Mesendoderm (in vitro differentiated cells): Measurements from ENCODE around the gene NCAN.

Experiments
- DNase-seq: peaks from one replicate; pipeline ENCODE4 v3.0.0; 2013
- H2AK5ac ChIP-seq: 2 replicates; pipeline ENCODE4 v1.6.1; 2013; ENCODE audit warnings: low read length, inconsistent platforms
- H2BK120ac ChIP-seq: 2 replicates; pipeline ENCODE4 v1.6.1; 2013; ENCODE audit warnings: low read depth, mild to moderate bottlenecking, low read length, moderate library complexity, mixed read lengths
- H2BK15ac ChIP-seq: replicated peaks from 2 replicates; pipeline ENCODE4 v1.6.1; 2013; ENCODE audit warnings: low read depth, mild to moderate bottlenecking, moderate library complexity
- H2BK5ac ChIP-seq: 2 replicates; pipeline ENCODE4 v1.6.1; 2013; ENCODE audit warnings: low read length, inconsistent platforms
- H3K18ac ChIP-seq: 2 replicates; pipeline ENCODE4 v1.6.1; 2013; ENCODE audit warnings: mild to moderate bottlenecking, low read length, mixed read lengths
- H3K23ac ChIP-seq: one replicate; pipeline ENCODE4 v1.6.1; 2013; ENCODE audit warnings: low read length
- H3K27ac ChIP-seq: 2 replicates; pipeline ENCODE4 v1.5.1; 2013; ENCODE audit warnings: low read depth, mild to moderate bottlenecking, inconsistent platforms, low read length, moderate library complexity
- H3K27me3 ChIP-seq: 2 replicates; pipeline ENCODE4 v1.6.1; 2013; ENCODE audit warnings: low read length, control low read depth, mild to moderate bottlenecking, inconsistent platforms; ENCODE audit not compliant: insufficient read depth, poor library complexity
- H3K36me3 ChIP-seq: 2 replicates; pipeline ENCODE4 v1.6.1; 2013; ENCODE audit warnings: low read length, inconsistent platforms; ENCODE audit not compliant: control insufficient read depth, insufficient read depth
- H3K4ac ChIP-seq: one replicate; pipeline ENCODE4 v1.6.1; 2013; ENCODE audit warnings: low read depth, mild to moderate bottlenecking, low read length, moderate library complexity
- H3K4me1 ChIP-seq: 2 replicates; pipeline ENCODE4 v1.6.1; 2013; ENCODE audit warnings: low read depth, low read length, inconsistent platforms; ENCODE audit not compliant: control insufficient read depth
- H3K4me2 ChIP-seq: 2 replicates; pipeline ENCODE4 v1.6.1; 2013; ENCODE audit warnings: low read length
- H3K4me3 ChIP-seq: 2 replicates; pipeline ENCODE4 v1.5.1; 2013; ENCODE audit warnings: mild to moderate bottlenecking, low read length
- H3K56ac ChIP-seq: one replicate; pipeline ENCODE4 v1.6.1; 2013; ENCODE audit warnings: low read length
- H3K79me1 ChIP-seq: 2 replicates; pipeline ENCODE4 v1.6.1; 2013; ENCODE audit warnings: low read length, inconsistent platforms
- H3K79me2 ChIP-seq: 2 replicates; pipeline ENCODE4 v1.6.1; 2013; ENCODE audit warnings: mild to moderate bottlenecking, low read length; ENCODE audit not compliant: control insufficient read depth, insufficient read depth
- H3K9ac ChIP-seq: 2 replicates; pipeline ENCODE4 v1.6.1; 2013; ENCODE audit warnings: low read length, inconsistent platforms
- H4K5ac ChIP-seq: one replicate; pipeline ENCODE4 v1.6.1; 2013; ENCODE audit warnings: low read length
- H4K8ac ChIP-seq: one replicate; pipeline ENCODE4 v1.6.1; 2013; ENCODE audit warnings: low read depth, mild to moderate bottlenecking, control low read depth, low read length, moderate library complexity
- WGBS: extraction: QIAGEN DNeasy Blood & Tissue Kit; methylation state at CpG from one replicate; pipeline ENCODE4 v1.1.7; 2013; ENCODE audit warnings: low lambda C conversion rate, missing lambda C conversion rate; ENCODE audit not compliant: insufficient coverage; ENCODE audit errors: extremely low coverage; 5-methylcytosine and 5-hydroxymethylcytosine counted together

The NCAN gene

DNA sequence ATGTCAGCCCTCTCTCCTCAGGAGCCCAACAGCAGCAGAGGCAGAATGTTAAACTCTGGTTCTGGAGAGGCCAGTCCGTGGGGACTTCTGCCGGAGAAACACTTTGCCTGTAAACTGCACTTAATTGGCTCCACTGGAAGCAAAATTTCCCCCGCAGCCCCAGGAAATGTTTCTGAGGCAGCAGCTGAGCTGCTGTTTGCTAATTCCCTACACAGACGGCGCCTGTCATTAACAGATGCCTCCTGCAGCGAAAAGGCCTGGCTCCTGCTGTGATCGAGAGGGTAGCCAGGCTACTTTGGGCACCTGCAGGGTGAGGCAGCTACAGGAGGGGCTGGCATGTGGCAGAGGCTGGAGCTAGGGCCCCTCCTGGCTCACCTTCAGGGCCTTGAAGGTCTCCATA, 66.6 kb downstream of the NCAN start:
- Histone ChIP-seq H4K8ac (no peak overlapping the region), H3K4me2 (no peak overlapping the region), H3K4me3 (no peak overlapping the region), H3K56ac (no peak overlapping the region), H3K4me1 (no peaks in the 10 kb centered on the region), H3K36me3 (peaks cover 5% of the 10 kb centered on the region), H2BK15ac (no peak overlapping the region), H3K79me2 (no peaks in the 10 kb centered on the region), H2AK5ac (no peak overlapping the region), H3K4ac (no peak overlapping the region), H2BK5ac (no peak overlapping the region), H3K9ac (no peak overlapping the region), H3K23ac (no peak overlapping the region), H3K27me3 (no peaks in the 10 kb centered on the region), H3K79me1 (no peaks in the 10 kb centered on the region), H2BK120ac (no peak overlapping the region), H3K18ac (no peak overlapping the region), H3K27ac (no peak overlapping the region), H4K5ac (no peak overlapping the region)
- no peak for DNase-seq
- WGBS, result no CpG with 5 or more reads among the region's 7 CpGs

DNA sequence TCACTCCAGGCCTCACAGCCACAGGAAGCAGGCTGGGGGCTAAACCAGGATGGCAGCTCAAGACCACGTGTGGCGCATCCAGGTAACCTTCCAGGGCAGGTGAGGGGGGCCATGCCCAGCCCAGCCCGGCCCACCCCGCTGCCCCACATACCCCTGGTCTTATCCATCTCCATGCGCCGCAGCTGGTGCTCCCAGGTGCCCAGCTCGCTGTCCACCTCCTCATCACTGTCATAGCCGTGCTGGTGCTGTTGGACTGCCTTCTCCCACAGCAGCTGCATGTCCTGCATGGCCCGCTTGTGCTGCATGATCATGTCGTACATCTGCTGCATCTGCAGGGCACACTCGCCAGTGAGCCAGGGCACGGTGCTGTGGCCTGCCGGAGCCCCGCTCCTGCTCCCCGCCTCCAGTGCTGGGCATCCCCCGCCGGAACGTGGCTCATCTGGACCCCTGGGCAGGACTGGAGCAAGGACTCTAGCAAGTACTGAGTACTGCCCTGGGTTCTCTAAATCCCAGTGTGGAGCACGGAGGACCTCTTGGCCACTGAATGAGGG, 67.4 kb downstream of the NCAN start:
- H3K4ac ChIP-seq, result no peak overlapping the region

DNA sequence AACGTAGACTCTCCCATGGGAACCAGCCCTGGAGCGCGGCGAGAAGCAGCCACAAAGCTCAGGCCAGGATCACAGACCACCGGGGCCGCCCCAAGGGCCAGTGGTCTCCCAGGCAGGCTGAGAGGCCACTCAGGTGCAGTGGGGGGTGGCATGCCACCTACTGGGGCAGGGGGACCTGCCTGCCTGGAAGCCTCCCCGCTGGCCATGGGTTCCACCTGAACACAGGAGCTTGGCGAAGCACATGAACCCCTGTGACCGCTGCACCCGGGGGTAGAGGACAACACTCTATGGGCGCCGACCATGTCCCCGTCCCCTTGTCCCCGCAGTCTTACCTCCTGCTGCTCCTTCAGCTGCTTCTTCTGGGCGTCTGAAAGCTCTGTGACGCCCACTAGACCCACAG, 68.1 kb downstream of the NCAN start:
- Histone ChIP-seq H4K5ac (no peak overlapping the region), H3K56ac (no peak overlapping the region), H3K4me2 (no peak overlapping the region), H2BK5ac (no peak overlapping the region), H3K79me1 (no peaks in the 10 kb centered on the region), H4K8ac (no peak overlapping the region), H3K18ac (no peak overlapping the region), H2BK15ac (no peak overlapping the region), H3K27ac (no peak overlapping the region), H2AK5ac (no peak overlapping the region), H3K23ac (no peak overlapping the region), H3K27me3 (no peaks in the 10 kb centered on the region), H3K4me1 (no peaks in the 10 kb centered on the region), H3K4me3 (no peak overlapping the region), H2BK120ac (no peak overlapping the region), H3K4ac (no peak overlapping the region), H3K36me3 (peaks cover 5% of the 10 kb centered on the region), H3K79me2 (no peaks in the 10 kb centered on the region), H3K9ac (no peak overlapping the region)
- DNase-seq, result no peak
- no CpG with 5 or more reads among the region's 16 CpGs for WGBS

More for the DNA sequence above, 67.4 kb downstream of the NCAN start:
- Histone ChIP-seq H3K27me3 (no peaks in the 10 kb centered on the region), H3K27ac (no peak overlapping the region), H3K4me1 (no peaks in the 10 kb centered on the region), H3K23ac (no peak overlapping the region), H3K56ac (no peak overlapping the region), H3K9ac (no peak overlapping the region), H3K79me2 (no peaks in the 10 kb centered on the region), H2BK120ac (no peak overlapping the region), H2AK5ac (no peak overlapping the region), H3K79me1 (no peaks in the 10 kb centered on the region), H3K36me3 (peaks cover 5% of the 10 kb centered on the region), H3K18ac (no peak overlapping the region), H3K4me2 (no peak overlapping the region), H2BK5ac (no peak overlapping the region), H3K4me3 (no peak overlapping the region), H4K8ac (no peak overlapping the region), H4K5ac (no peak overlapping the region), H2BK15ac (no peak overlapping the region)
- no peak for DNase-seq
- no CpG with 5 or more reads among the region's 19 CpGs for WGBS

DNA sequence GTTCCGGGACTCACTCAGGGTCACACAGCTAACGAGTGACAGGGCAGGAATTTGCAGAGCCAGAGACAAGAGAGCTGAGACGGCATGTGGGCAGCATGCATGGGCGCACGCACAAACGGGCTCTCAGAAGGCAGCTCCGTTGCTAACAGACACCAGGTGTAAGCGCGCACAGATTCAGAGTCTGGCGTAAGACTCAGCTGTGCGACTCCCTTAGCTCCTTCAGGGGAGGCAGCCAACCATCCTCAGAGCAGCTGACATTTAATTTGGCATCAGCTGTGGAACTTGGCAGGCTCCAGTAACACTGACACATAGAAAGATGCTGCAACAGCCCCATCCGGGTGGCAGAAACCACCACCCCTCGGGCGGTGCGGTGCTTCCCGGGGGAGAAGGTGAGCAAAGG, 68.8 kb downstream of the NCAN start:
- H2BK15ac ChIP-seq, result no peak overlapping the region
- no peak for DNase-seq
- H3K9ac ChIP-seq, result no peak overlapping the region
- H3K23ac ChIP-seq, result no peak overlapping the region
- no peak overlapping the region for H2BK120ac ChIP-seq
- no peak overlapping the region for H3K27ac ChIP-seq
- no peak overlapping the region for H3K4ac ChIP-seq
- WGBS, result no CpG with 5 or more reads among the region's 16 CpGs
- H4K8ac ChIP-seq, result no peak overlapping the region
- H2AK5ac ChIP-seq, result no peak overlapping the region
- no peak overlapping the region for H3K18ac ChIP-seq
- no peak overlapping the region for H3K56ac ChIP-seq
- H3K79me2 ChIP-seq, result no peaks in the 10 kb centered on the region
- no peak overlapping the region for H3K4me3 ChIP-seq
- H3K36me3 ChIP-seq, result peaks cover 5% of the 10 kb centered on the region
- no peaks in the 10 kb centered on the region for H3K27me3 ChIP-seq
- H3K4me1 ChIP-seq, result no peaks in the 10 kb centered on the region
- no peak overlapping the region for H2BK5ac ChIP-seq
- no peaks in the 10 kb centered on the region for H3K79me1 ChIP-seq
- no peak overlapping the region for H3K4me2 ChIP-seq
- H4K5ac ChIP-seq, result no peak overlapping the region

DNA sequence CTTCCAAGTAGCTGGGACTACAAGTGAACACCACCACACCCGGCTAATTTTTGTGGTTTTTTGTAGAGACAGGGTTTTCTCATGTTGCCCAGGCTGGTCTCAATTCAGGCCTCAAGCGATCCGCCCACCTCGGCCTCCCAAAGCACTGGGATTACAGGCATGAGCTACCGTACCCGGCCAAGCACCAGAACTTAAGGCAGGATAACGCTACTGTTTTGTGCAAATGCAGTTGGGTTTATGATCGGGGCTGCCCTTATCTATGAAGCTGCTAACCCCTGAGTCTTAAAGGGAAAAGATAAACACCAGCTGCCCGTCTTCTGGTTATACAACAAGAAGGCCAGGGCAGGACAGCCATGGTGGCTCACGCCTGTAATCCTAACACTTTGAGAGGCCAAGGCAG, 73.9 kb downstream of the NCAN start:
- Histone ChIP-seq H4K5ac (no peak overlapping the region), H2AK5ac (no peak overlapping the region), H3K23ac (no peak overlapping the region), H4K8ac (no peak overlapping the region), H3K27ac (no peak overlapping the region), H2BK5ac (no peak overlapping the region), H3K18ac (no peak overlapping the region), H3K4ac (no peak overlapping the region), H3K56ac (no peak overlapping the region), H2BK120ac (no peak overlapping the region), H3K4me3 (no peak overlapping the region), H2BK15ac (no peak overlapping the region), H3K79me2 (no peaks in the 10 kb centered on the region), H3K4me2 (no peak overlapping the region), H3K27me3 (no peaks in the 10 kb centered on the region), H3K79me1 (no peaks in the 10 kb centered on the region), H3K9ac (no peak overlapping the region), H3K4me1 (no peaks in the 10 kb centered on the region), H3K36me3 (peaks cover 1% of the 10 kb centered on the region)
- WGBS, result no CpG with 5 or more reads among the region's 10 CpGs
- DNase-seq, result no peak

DNA sequence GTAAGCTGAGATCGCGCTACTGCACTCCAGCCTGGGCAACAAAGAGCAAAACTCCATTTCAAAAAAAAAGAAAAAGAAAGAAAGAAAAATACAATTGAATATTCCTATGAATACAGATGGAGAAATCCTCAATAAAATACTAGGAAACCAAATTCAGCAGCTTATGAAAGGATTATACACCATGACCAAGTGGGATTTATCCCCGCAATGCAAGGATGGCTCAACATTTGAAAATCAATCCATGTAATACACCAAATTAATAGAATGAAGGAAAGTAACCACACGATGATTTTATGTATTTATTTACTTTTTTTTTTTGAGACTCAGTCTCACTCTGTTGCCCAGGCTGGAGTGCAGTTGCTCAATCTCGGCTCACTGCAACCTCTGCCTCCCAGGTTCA, 80.8 kb downstream of the NCAN start:
- H4K5ac ChIP-seq, result no peak overlapping the region
- no peak overlapping the region for H3K27ac ChIP-seq
- no peak overlapping the region for H3K4me3 ChIP-seq
- no peak overlapping the region for H2BK15ac ChIP-seq
- no peak overlapping the region for H3K4me2 ChIP-seq
- no CpG with 5 or more reads among the region's 5 CpGs for whole genome bisulfite sequencing
- no peak for DNase-seq
- H3K18ac ChIP-seq, result no peak overlapping the region
- no peak overlapping the region for H3K56ac ChIP-seq
- H3K23ac ChIP-seq, result no peak overlapping the region
- H3K27me3 ChIP-seq, result no peaks in the 10 kb centered on the region
- H3K36me3 ChIP-seq, result peaks cover 1% of the 10 kb centered on the region
- no peak overlapping the region for H2BK120ac ChIP-seq
- no peak overlapping the region for H2AK5ac ChIP-seq
- no peaks in the 10 kb centered on the region for H3K4me1 ChIP-seq
- no peak overlapping the region for H3K4ac ChIP-seq
- H3K9ac ChIP-seq, result no peak overlapping the region
- H2BK5ac ChIP-seq, result no peak overlapping the region
- no peak overlapping the region for H4K8ac ChIP-seq
- no peaks in the 10 kb centered on the region for H3K79me1 ChIP-seq
- no peaks in the 10 kb centered on the region for H3K79me2 ChIP-seq
